22Rv1 (cell line): ENCODE results near the gene ADORA1.

Source experiments
- H3K27ac ChIP-seq: fragments of 450-650 bp; 2 replicates; pipeline ENCODE4 v1.5.1; 2017
- CTCF ChIP-seq: fragments of 450-650 bp; IDR thresholded peaks from 2 replicates; pipeline ENCODE4 v1.5.1; 2017; ENCODE audit warnings: mild to moderate bottlenecking
- ZFX ChIP-seq: fragments of 450-650 bp; IDR thresholded peaks from 2 replicates; pipeline ENCODE4 v1.6.1; 2017; ENCODE audit warnings: antibody characterized with exemption, borderline replicate concordance

Gene ADORA1

GRCh38 chr1:203101813-203102634 is 25.5 kb upstream of the ADORA1 start:
- no peak for TF ChIP-seq CTCF
- TF ChIP-seq ZFX = no peak
- no peak overlapping the region for H3K27ac ChIP-seq

- no peak overlapping the region for H3K27ac ChIP-seq
- TF ChIP-seq CTCF (no peak), ZFX (no peak)
These were observed 24.3 kb upstream of the ADORA1 start for GRCh38 chr1:203103216-203103615.

GRCh38 chr1:203103829-203104495 is 23.6 kb upstream of the ADORA1 start:
- no peak overlapping the region for H3K27ac ChIP-seq
- TF ChIP-seq ZFX (no peak), CTCF (no peak)

GRCh38 chr1:203104789-203105390 is 22.6 kb upstream of the ADORA1 start:
- H3K27ac ChIP-seq = no peak overlapping the region
- TF ChIP-seq CTCF (no peak), ZFX (no peak)

- TF ChIP-seq ZFX (no peak), CTCF (no peak)
These were observed 15.1 kb upstream of the ADORA1 start for GRCh38 chr1:203112475-203112874.

GRCh38 chr1:203113308-203113707 is 14.2 kb upstream of the ADORA1 start:
- H3K27ac ChIP-seq = no peak overlapping the region
- TF ChIP-seq CTCF (no peak), ZFX (no peak)

More at GRCh38 chr1:203112475-203112874, 15.1 kb upstream of the ADORA1 start:
- H3K27ac ChIP-seq = no peak overlapping the region
